H9 (cell line): ENCODE results near the gene ITPR1. TPM values are rescaled to one million over a fixed set of nuclear protein-coding genes. Genes with fewer than 3 reads are reported as not detected.

ENCODE experiments used
- DNase-seq: peaks from one replicate; pipeline ENCODE4 v3.0.0-alpha.2; 2017
- H2AFZ ChIP-seq: one replicate; pipeline ENCODE4 v1.6.1; 2013; ENCODE audit warnings: mild to moderate bottlenecking, low read length, control low read depth, moderate library complexity
- H2AK5ac ChIP-seq: 2 replicates; pipeline ENCODE4 v1.6.1; 2013; ENCODE audit warnings: low read length, control low read depth, mixed read lengths; ENCODE audit not compliant: insufficient read length
- H2BK120ac ChIP-seq: one replicate; pipeline ENCODE4 v1.6.1; 2013; ENCODE audit warnings: low read depth, mild to moderate bottlenecking, low read length, control low read depth, inconsistent platforms; ENCODE audit not compliant: poor library complexity, severe bottlenecking
- H2BK12ac ChIP-seq: 2 replicates; pipeline ENCODE4 v1.6.1; 2013; ENCODE audit warnings: low read length, control low read depth, mixed read lengths, low read depth; ENCODE audit not compliant: insufficient read length
- H2BK15ac ChIP-seq: 2 replicates; pipeline ENCODE4 v1.6.1; 2013; ENCODE audit warnings: low read depth, low read length, control low read depth
- H2BK20ac ChIP-seq: one replicate; pipeline ENCODE4 v1.6.1; 2013; ENCODE audit warnings: low read depth, mild to moderate bottlenecking, low read length, control low read depth, inconsistent platforms; ENCODE audit not compliant: poor library complexity, severe bottlenecking
- H2BK5ac ChIP-seq: 2 replicates; pipeline ENCODE4 v1.6.1; 2013; ENCODE audit warnings: low read length, control low read depth, mixed read lengths; ENCODE audit not compliant: insufficient read length
- H3K14ac ChIP-seq: 2 replicates; pipeline ENCODE4 v1.6.1; 2013; ENCODE audit warnings: low read length, control low read depth; ENCODE audit not compliant: insufficient read depth
- H3K18ac ChIP-seq: 2 replicates; pipeline ENCODE4 v1.6.1; 2013; ENCODE audit warnings: low read depth, mild to moderate bottlenecking, mixed read lengths, low read length, control low read depth; ENCODE audit not compliant: insufficient read length
- H3K23ac ChIP-seq: 2 replicates; pipeline ENCODE4 v1.6.1; 2013; ENCODE audit warnings: low read length, control low read depth, mixed read lengths, low read depth; ENCODE audit not compliant: insufficient read length
- H3K23me2 ChIP-seq: 2 replicates; pipeline ENCODE4 v1.6.1; 2013; ENCODE audit warnings: low read depth, mild to moderate bottlenecking, mixed read lengths, low read length, control low read depth; ENCODE audit not compliant: insufficient read length, poor library complexity, severe bottlenecking
- H3K27ac ChIP-seq: 2 replicates; pipeline ENCODE4 v1.5.1; 2013; ENCODE audit warnings: low read length, control low read depth, mixed read lengths, low read depth; ENCODE audit not compliant: insufficient read length
- H3K27me3 ChIP-seq: 2 replicates; pipeline ENCODE4 v1.6.1; 2013; ENCODE audit warnings: low read length, control low read depth, inconsistent platforms; ENCODE audit not compliant: insufficient read depth
- H3K4ac ChIP-seq: 2 replicates; pipeline ENCODE4 v1.6.1; 2013; ENCODE audit warnings: low read depth, mild to moderate bottlenecking, control low read depth, inconsistent platforms, low read length, moderate library complexity
- H3K4me1 ChIP-seq: 2 replicates; pipeline ENCODE4 v1.6.1; 2013; ENCODE audit warnings: low read length, control low read depth, inconsistent platforms; ENCODE audit not compliant: insufficient read depth
- H3K4me2 ChIP-seq: 2 replicates; pipeline ENCODE4 v1.6.1; 2013; ENCODE audit warnings: low read length, control low read depth, mixed read lengths; ENCODE audit not compliant: insufficient read length, insufficient read depth
- H3K56ac ChIP-seq: 2 replicates; pipeline ENCODE4 v1.6.1; 2013; ENCODE audit warnings: low read depth, mild to moderate bottlenecking, mixed read lengths, low read length, control low read depth; ENCODE audit not compliant: insufficient read length
- H3K79me1 ChIP-seq: 2 replicates; pipeline ENCODE4 v1.6.1; 2013; ENCODE audit warnings: low read depth, mild to moderate bottlenecking, moderate library complexity, low read length, control low read depth, inconsistent platforms; ENCODE audit not compliant: insufficient read depth, poor library complexity, severe bottlenecking
- H3K79me2 ChIP-seq: 2 replicates; pipeline ENCODE4 v1.6.1; 2013; ENCODE audit warnings: low read length, control low read depth, inconsistent platforms; ENCODE audit not compliant: insufficient read depth
- H3K9ac ChIP-seq: 2 replicates; pipeline ENCODE4 v1.6.1; 2013; ENCODE audit warnings: low read length, control low read depth, mixed read lengths; ENCODE audit not compliant: insufficient read length; ENCODE audit errors: extremely low read depth
- H3K9me3 ChIP-seq: one replicate; pipeline ENCODE4 v1.6.1; 2013; ENCODE audit warnings: low read depth, low read length, inconsistent platforms; ENCODE audit not compliant: control insufficient read depth
- H3T11ph ChIP-seq: one replicate; pipeline ENCODE4 v1.6.1; 2013; ENCODE audit warnings: mild to moderate bottlenecking, low read length, control low read depth, inconsistent platforms
- H4K20me1 ChIP-seq: one replicate; pipeline ENCODE4 v1.6.1; 2013; ENCODE audit not compliant: control insufficient read depth, insufficient read length, insufficient read depth
- H4K5ac ChIP-seq: 2 replicates; pipeline ENCODE4 v1.6.1; 2013; ENCODE audit warnings: low read depth, mild to moderate bottlenecking, mixed read lengths, low read length, control low read depth; ENCODE audit not compliant: insufficient read length
- H4K8ac ChIP-seq: replicated peaks from 2 replicates; pipeline ENCODE4 v1.6.1; 2013; ENCODE audit warnings: low read length, control low read depth, mixed read lengths, low read depth; ENCODE audit not compliant: insufficient read length
- H4K91ac ChIP-seq: 2 replicates; pipeline ENCODE4 v1.6.1; 2013; ENCODE audit warnings: low read depth, mild to moderate bottlenecking, moderate library complexity, mixed read lengths, low read length, control low read depth; ENCODE audit not compliant: insufficient read length
- H3K27ac Mint-ChIP-seq, 3 experiments: 2 replicates in 2 of 3; 3 replicates in 1 of 3; pipeline ENCODE4 v1.8.0; 2020 to 2021; ENCODE audit warnings: mixed read lengths in 3 of 3, mild to moderate bottlenecking in 1 of 3, moderate library complexity in 1 of 3
- H3K27me3 Mint-ChIP-seq: 2 replicates; pipeline ENCODE4 v1.8.0; 2021; ENCODE audit warnings: low read depth, mild to moderate bottlenecking, moderate library complexity, mixed read lengths
- H3K36me3 Mint-ChIP-seq, 3 experiments: 2 replicates in 2 of 3; 3 replicates in 1 of 3; pipeline ENCODE4 v1.8.0; 2020 to 2021; ENCODE audit warnings: low read depth in 3 of 3, mixed read lengths in 3 of 3; ENCODE audit not compliant: insufficient read depth in 1 of 3
- H3K4me1 Mint-ChIP-seq, 2 experiments: 2 replicates each; pipeline ENCODE4 v1.8.0; 2020; ENCODE audit warnings: mixed read lengths in 2 of 2
- H3K4me3 Mint-ChIP-seq, 2 experiments: 2 replicates in 1 of 2; 3 replicates in 1 of 2; pipeline ENCODE4 v1.8.0; 2020 to 2021; ENCODE audit warnings: mild to moderate bottlenecking in 2 of 2, mixed read lengths in 2 of 2, moderate library complexity in 1 of 2
- H3K9me3 Mint-ChIP-seq, 2 experiments: 2 replicates in 1 of 2; 3 replicates in 1 of 2; pipeline ENCODE4 v1.8.0; 2020; ENCODE audit warnings: mild to moderate bottlenecking in 2 of 2, mixed read lengths in 2 of 2, moderate library complexity in 1 of 2
- WGBS: extraction: QIAGEN DNeasy Blood & Tissue Kit; methylation state at CpG from one replicate; pipeline ENCODE4 v1.1.7; 2013; ENCODE audit warnings: missing lambda C conversion rate, low lambda C conversion rate, mixed read lengths; ENCODE audit not compliant: insufficient read length; ENCODE audit errors: extremely low coverage; 5-methylcytosine and 5-hydroxymethylcytosine counted together
- total RNA-seq: library from RNA; stranded (reverse); gene quantifications from 2 replicates; pipeline ENCODE4 v1.2.1, GENCODE V29; 2021
- TF ChIP-seq, protein P1 (sequence below): fragments of 200-600 bp; sonication (generic); conservative IDR thresholded peaks from 3 replicates; pipeline ENCODE4 v1.8.0; 2021; ENCODE audit warnings: antibody characterized with exemption, mild to moderate bottlenecking

The ITPR1 gene
- total RNA-seq, 1 experiment from 2014 or later, result 4.2 TPM

DNA sequence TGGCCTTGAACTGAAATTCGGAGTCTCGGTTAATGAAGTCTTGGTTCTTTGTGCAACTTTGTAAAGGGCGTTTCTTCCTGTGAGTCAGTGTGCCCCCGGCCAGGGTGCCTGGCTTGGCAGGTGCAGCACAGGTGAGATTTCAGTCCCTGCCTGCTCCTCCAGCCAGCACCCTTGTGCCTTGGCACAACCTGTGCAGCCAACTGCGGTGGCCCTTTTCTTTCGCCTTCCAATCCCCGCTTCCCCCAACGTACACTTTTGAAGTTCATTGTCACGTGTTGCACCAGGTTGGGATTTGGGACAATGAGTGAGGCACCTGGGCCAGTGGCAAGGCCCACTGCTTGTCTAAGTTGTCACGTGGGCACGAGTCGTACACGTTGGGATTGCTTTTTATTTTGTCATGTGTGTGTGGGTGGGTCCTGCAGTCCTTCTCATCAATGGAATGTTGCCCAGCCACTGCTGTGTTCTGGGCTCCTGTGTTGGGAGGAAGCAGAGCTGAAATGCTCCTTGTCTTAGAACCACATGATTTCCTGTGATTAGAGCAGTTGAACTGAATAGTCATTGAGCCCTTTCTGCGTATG lies 243.2 kb downstream of the ITPR1 start:
- Histone ChIP-seq H3K79me1 (no peaks in the 10 kb centered on the region), H3K4me2 (no peak overlapping the region), H3K4ac (no peak overlapping the region), H3K23ac (no peak overlapping the region), H3K9me3 (no peaks in the 10 kb centered on the region), H3K27ac (no peak overlapping the region), H2BK5ac (no peak overlapping the region), H2BK12ac (no peak overlapping the region), H3K9ac (no peak overlapping the region), H2AFZ (no peak overlapping the region), H3K56ac (no peak overlapping the region), H4K5ac (no peak overlapping the region), H3K79me2 (no peaks in the 10 kb centered on the region), H3K18ac (no peak overlapping the region), H3K27me3 (no peaks in the 10 kb centered on the region), H3K23me2 (no peaks in the 10 kb centered on the region), H2BK15ac (no peak overlapping the region), H3T11ph (no peak overlapping the region), H4K91ac (no peak overlapping the region), H2AK5ac (no peak overlapping the region), H2BK20ac (no peak overlapping the region), H2BK120ac (no peak overlapping the region), H4K8ac (no peak overlapping the region), H3K14ac (no peak overlapping the region; the same call in 1 of the 2 replicates), H4K20me1 (no peaks in the 10 kb centered on the region), H3K4me1 (peaks cover 2% of the 10 kb centered on the region; the same call in 1 of the 2 replicates)
- no peak overlapping the region; a peak in 1 of 7 replicates for H3K27ac Mint-ChIP-seq
- peaks cover 17 to 21% of the 10 kb centered on the region in 2 experiments for H3K4me1 Mint-ChIP-seq
- H3K36me3 Mint-ChIP-seq, result peaks cover 0 to 2% (median 0%) of the 10 kb centered on the region in 3 experiments; a peak in 2 of 7 replicates
- TF ChIP-seq, protein P1, sequence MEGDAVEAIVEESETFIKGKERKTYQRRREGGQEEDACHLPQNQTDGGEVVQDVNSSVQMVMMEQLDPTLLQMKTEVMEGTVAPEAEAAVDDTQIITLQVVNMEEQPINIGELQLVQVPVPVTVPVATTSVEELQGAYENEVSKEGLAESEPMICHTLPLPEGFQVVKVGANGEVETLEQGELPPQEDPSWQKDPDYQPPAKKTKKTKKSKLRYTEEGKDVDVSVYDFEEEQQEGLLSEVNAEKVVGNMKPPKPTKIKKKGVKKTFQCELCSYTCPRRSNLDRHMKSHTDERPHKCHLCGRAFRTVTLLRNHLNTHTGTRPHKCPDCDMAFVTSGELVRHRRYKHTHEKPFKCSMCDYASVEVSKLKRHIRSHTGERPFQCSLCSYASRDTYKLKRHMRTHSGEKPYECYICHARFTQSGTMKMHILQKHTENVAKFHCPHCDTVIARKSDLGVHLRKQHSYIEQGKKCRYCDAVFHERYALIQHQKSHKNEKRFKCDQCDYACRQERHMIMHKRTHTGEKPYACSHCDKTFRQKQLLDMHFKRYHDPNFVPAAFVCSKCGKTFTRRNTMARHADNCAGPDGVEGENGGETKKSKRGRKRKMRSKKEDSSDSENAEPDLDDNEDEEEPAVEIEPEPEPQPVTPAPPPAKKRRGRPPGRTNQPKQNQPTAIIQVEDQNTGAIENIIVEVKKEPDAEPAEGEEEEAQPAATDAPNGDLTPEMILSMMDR, result no peak
- H3K9me3 Mint-ChIP-seq, result no peaks in the 10 kb centered on the region
- H3K27me3 Mint-ChIP-seq, result no peaks in the 10 kb centered on the region; the same call in 1 of the 2 replicates
- H3K4me3 Mint-ChIP-seq, result no peak overlapping the region
- no peak for DNase-seq
- WGBS, result no CpG with 5 or more reads among the region's 14 CpGs
